ENCODE data around the gene NGF. TPM values are rescaled to one million over a fixed set of nuclear protein-coding genes. Genes with fewer than 3 reads are reported as not detected.

The NGF gene
- total RNA-seq, 1 donor from 2014 or later = 2.7 TPM

DNA sequence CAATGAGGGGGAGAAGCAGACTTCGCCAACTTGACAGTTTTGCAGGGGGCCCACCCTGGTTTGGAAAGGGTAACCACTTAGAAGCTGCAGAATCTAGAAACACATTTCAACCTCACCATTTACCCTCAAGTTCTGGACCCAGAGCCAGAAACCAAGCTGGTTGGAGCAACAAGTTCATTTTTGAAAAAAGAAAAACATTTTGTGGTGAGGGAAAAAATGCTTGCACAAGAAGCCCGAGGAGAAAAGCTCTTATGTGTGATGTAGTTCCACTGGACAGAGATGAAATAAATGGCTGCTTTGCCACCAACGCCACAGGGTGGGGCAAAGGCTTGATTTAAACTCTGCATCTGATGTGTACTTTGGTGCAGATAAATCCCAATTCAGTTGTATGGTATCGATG lies 10.6 kb upstream of the NGF start:
- no peak for DNase-seq (ENCODE audit: low read depth)
- no peak for TF ChIP-seq CTCF (conservative IDR thresholded peaks at IDR 0.05; ENCODE audit: low read depth, low read length)

DNA sequence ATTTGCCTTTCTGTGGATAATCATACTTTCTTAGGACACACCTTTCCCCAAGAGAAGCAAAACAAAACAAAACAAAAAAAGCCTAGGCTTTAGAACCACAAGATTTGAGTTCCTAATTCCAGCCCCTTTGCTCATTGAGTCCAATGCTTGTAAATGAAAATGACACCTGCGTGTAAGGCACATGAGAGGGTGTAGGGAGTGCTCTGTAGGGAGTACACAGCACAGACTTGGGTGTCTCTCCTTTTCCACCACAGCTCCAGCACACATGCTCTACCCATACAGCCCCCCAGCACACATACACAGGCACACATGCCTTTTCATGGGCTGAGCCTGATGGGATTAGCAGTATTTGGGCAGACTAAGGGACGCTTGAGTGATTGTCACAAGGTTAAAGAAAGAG lies 9.2 kb upstream of the NGF start:
- no peak for TF ChIP-seq CTCF (conservative IDR thresholded peaks at IDR 0.05; ENCODE audit: low read depth, low read length)
- H3K4me3 ChIP-seq (ENCODE audit: low read depth, low read length) = no peak overlapping the region
- DNase-seq (ENCODE audit: low read depth) = no peak

More for the DNA sequence above, 10.6 kb upstream of the NGF start:
- H3K4me3 ChIP-seq (ENCODE audit: low read depth, low read length) = no peak overlapping the region

DNA sequence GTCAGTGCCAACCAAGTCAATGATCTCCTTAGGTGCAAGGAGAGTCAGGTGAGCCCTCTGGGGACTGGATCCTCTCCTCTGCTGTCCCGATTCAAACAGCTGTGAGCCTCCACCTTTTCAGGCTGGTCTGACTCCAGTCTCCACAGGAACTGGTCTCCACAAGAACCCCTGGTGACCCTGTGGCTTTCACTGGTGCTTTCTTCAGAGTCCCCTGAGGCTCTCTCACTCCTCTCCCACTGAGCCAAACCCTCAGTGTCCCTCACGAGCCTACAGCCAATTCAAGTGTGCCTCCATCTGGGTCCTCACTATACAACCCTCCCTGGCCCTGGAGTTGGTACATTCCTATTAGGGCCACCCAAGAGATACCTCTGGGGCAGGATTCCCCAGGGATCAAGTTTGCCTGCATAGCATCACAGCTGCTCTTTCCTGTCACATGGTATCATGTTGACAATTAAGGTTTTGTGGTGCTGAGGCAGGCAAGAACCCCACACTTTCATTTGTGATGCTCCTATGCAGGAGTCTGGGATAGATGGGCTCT lies 5.2 kb upstream of the NGF start:
- DNase-seq (ENCODE audit: low read depth) = no peak
- H3K4me3 ChIP-seq (ENCODE audit: low read depth, low read length) = no peak overlapping the region
- no peak for TF ChIP-seq CTCF (conservative IDR thresholded peaks at IDR 0.05; ENCODE audit: low read depth, low read length)

GRCh38 chr1:115341948-115342347 lies 3.9 kb upstream of the NGF start:
- no peak for TF ChIP-seq CTCF (conservative IDR thresholded peaks at IDR 0.05; ENCODE audit: low read depth, low read length)
- H3K4me3 ChIP-seq (ENCODE audit: low read depth, low read length) = no peak overlapping the region
- DNase-seq (ENCODE audit: low read depth) = no peak

DNA sequence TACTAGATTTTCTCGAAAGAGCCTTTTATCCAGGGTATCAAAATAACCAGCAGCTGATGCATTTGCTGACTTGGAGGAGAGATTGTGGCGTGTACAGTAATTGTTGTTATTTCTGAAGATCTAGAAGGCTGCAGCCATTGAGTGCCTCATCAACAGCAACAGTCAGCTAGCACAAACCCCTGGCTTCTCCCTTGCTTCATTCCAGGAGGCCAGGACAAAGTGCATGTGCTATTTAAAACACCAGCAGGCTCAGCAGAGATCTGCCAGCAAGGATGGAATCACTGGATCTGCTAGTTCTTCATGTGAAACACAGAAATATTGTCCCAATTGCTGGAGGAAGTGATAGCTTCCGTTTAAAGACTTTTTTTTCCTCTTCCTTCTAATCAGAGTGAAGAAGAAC lies 2.8 kb upstream of the NGF start:
- H3K4me3 ChIP-seq (ENCODE audit: low read depth, low read length) = no peak overlapping the region
- DNase-seq (ENCODE audit: low read depth) = no peak
- no peak for TF ChIP-seq CTCF (conservative IDR thresholded peaks at IDR 0.05; ENCODE audit: low read depth, low read length)

DNA sequence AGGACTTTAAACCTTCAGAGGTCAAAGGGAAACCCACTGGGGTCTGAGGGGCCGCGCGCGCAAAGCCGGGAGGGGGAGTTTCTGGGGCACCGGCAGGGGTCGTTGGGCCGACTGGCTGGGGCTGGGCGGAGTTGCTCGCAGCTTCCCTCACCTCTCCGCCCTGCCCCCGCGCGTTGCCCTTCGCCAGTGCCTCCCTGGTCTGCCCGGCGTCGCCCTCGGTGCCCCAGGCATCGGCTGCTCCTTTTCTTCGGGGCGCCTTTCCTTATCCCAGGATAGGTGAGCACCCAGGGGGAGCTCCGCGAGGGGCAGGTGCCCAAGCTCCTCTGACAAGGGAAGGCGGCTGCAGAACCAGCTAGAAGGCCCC lies 390 bp upstream of the NGF start:
- TF ChIP-seq CTCF (conservative IDR thresholded peaks at IDR 0.05; ENCODE audit: low read depth, low read length) = no peak
- no peak for DNase-seq (ENCODE audit: low read depth)
- H3K4me3 ChIP-seq (ENCODE audit: low read depth, low read length) = peak overlapping the region; percentile 53

- H3K4me3 ChIP-seq (ENCODE audit: low read depth, low read length) = peak overlapping the region; percentile 53
- DNase-seq (ENCODE audit: low read depth) = no peak
- TF ChIP-seq CTCF (conservative IDR thresholded peaks at IDR 0.05; ENCODE audit: low read depth, low read length) = no peak
These were observed 795 bp downstream of the NGF start for GRCh38 chr1:115337276-115337632.
